ENCODE measurements around the gene FOXP1. TPM values are rescaled to one million over a fixed set of nuclear protein-coding genes. Genes with fewer than 3 reads are reported as not detected.

FOXP1 gene
- total and polyA plus RNA-seq, 2 of the 13 experiments (the other 11 are each of a cell fraction or from before 2014, with no cell fraction given) = 40.4 to 59.0 TPM

GRCh38 chr3:71245971-71246880 lies 337.3 kb downstream of the FOXP1 start (continued):
- TF ChIP-seq, protein P1, sequence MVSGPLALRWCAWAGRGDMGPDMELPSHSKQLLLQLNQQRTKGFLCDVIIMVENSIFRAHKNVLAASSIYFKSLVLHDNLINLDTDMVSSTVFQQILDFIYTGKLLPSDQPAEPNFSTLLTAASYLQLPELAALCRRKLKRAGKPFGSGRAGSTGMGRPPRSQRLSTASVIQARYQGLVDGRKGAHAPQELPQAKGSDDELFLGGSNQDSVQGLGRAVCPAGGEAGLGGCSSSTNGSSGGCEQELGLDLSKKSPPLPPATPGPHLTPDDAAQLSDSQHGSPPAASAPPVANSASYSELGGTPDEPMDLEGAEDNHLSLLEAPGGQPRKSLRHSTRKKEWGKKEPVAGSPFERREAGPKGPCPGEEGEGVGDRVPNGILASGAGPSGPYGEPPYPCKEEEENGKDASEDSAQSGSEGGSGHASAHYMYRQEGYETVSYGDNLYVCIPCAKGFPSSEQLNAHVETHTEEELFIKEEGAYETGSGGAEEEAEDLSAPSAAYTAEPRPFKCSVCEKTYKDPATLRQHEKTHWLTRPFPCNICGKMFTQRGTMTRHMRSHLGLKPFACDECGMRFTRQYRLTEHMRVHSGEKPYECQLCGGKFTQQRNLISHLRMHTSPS (CRISPR knock-in tag; IDR thresholded peaks at IDR 0.05; ENCODE audit: low read depth) = no peak
- TF ChIP-seq REST (IDR thresholded peaks at IDR 0.05; ENCODE audit: borderline replicate concordance in 1 of 2, low read depth in 1 of 2, low read length in 2 of 2) (no peak), FOXA3 (CRISPR knock-in tag; IDR thresholded peaks at IDR 0.05) (peak; percentile 18; the same call in 1 of the 2 replicates), RBM39 (IDR thresholded peaks at IDR 0.05; ENCODE audit: low read depth, low read length, poor library complexity, severe bottlenecking) (no peak), THAP11 (CRISPR knock-in tag; IDR thresholded peaks at IDR 0.05) (no peak), ZNF280B (CRISPR knock-in tag; IDR thresholded peaks at IDR 0.05; ENCODE audit: borderline replicate concordance) (no peak), ZBTB14 (CRISPR knock-in tag; IDR thresholded peaks at IDR 0.05) (no peak), MTF1 (CRISPR knock-in tag; IDR thresholded peaks at IDR 0.05) (no peak), ZBTB8A (CRISPR knock-in tag; IDR thresholded peaks at IDR 0.05; ENCODE audit: borderline replicate concordance, low read depth) (no peak), NR2C2 (CRISPR knock-in tag; IDR thresholded peaks at IDR 0.05; ENCODE audit: borderline replicate concordance) (no peak; the same call in 1 of the 2 replicates), MAX (IDR thresholded peaks at IDR 0.05) (no peak), LCORL (IDR thresholded peaks at IDR 0.05) (no peak), LCORL (CRISPR knock-in tag; IDR thresholded peaks at IDR 0.05) (no peak), SMARCC2 (IDR thresholded peaks at IDR 0.05) (no peak)
- TF ChIP-seq, protein P2, sequence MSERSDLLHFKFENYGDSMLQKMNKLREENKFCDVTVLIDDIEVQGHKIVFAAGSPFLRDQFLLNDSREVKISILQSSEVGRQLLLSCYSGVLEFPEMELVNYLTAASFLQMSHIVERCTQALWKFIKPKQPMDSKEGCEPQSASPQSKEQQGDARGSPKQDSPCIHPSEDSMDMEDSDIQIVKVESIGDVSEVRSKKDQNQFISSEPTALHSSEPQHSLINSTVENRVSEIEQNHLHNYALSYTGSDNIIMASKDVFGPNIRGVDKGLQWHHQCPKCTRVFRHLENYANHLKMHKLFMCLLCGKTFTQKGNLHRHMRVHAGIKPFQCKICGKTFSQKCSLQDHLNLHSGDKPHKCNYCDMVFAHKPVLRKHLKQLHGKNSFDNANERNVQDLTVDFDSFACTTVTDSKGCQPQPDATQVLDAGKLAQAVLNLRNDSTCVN (CRISPR knock-in tag; IDR thresholded peaks at IDR 0.05; ENCODE audit: borderline replicate concordance) = no peak
- TF ChIP-seq, protein P3, sequence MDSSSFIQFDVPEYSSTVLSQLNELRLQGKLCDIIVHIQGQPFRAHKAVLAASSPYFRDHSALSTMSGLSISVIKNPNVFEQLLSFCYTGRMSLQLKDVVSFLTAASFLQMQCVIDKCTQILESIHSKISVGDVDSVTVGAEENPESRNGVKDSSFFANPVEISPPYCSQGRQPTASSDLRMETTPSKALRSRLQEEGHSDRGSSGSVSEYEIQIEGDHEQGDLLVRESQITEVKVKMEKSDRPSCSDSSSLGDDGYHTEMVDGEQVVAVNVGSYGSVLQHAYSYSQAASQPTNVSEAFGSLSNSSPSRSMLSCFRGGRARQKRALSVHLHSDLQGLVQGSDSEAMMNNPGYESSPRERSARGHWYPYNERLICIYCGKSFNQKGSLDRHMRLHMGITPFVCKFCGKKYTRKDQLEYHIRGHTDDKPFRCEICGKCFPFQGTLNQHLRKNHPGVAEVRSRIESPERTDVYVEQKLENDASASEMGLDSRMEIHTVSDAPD (CRISPR knock-in tag; IDR thresholded peaks at IDR 0.05) = no peak
